C1 segment of cervical spinal cord (tissue), 14 donors: Measurements from ENCODE around the gene SLC25A41.

Experiments used
- DNase-seq, 14 donors: peaks; one replicate each; lab custom pipeline; 2025; lab: John Stamatoyannopoulos, UW

The SLC25A41 gene

DNA sequence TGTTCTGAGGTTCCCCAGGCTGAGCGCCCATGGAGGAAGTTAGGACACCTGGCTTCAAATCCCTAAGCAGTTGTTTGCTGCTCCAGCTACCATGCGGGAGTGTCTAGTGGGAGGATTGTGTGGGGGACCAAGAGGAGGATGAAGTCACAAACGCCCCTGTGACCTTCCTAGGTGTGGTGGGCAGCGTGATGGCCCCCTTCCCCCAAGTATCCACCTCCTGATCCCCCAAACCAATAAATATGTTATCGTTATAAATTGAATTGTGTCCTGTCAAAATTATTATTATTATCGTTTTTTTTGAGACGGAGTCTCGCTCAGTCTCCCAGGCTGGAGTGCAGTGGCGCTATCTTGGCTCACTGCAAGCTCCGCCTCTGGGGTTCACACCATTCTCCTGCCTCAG is at the start of gene SLC25A41:
Gene SLC25A41, minus strand, starts transcription at position 101 of the 400 bp plus-strand sequence. Its CDS starts 70 bp downstream, at position 31.
- no peak for DNase-seq

DNA sequence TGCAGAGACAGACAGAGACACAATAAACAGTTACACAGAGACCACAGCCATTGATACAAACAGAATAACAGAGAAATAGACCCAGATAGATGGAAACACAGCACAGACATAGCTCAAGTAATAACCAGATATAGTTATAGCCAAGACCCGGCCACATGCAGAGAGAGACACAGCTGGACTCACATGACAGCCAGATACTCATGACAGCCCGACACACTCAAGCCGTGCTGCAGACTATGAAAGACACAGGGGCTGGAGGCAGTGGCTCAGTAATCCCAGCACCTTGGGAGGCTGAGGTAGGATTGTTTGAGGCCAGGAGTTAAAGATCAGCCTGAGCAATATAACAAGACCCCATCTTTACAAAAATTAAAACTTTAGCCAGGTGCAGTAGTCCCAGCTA is 49.7 kb upstream of the SLC25A41 start:
- DNase-seq, result no peak

DNA sequence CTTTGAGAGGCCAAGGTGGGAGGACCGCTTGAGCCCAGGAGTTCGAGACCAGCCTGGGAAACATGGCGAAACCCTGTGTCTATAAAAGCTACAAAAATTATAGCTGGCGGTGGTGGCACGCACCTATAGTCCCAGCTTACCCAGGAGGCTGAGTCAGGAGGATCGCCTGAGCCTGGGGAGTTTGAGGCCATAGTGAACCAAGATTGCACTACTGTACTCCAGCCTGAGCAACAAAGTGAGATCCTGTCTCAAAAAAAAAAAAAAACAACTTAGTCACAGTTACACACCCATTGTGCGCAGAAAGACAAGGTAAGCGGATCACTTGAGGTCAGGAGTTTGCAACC is 48.8 kb upstream of the SLC25A41 start:
- no peak for DNase-seq

DNA sequence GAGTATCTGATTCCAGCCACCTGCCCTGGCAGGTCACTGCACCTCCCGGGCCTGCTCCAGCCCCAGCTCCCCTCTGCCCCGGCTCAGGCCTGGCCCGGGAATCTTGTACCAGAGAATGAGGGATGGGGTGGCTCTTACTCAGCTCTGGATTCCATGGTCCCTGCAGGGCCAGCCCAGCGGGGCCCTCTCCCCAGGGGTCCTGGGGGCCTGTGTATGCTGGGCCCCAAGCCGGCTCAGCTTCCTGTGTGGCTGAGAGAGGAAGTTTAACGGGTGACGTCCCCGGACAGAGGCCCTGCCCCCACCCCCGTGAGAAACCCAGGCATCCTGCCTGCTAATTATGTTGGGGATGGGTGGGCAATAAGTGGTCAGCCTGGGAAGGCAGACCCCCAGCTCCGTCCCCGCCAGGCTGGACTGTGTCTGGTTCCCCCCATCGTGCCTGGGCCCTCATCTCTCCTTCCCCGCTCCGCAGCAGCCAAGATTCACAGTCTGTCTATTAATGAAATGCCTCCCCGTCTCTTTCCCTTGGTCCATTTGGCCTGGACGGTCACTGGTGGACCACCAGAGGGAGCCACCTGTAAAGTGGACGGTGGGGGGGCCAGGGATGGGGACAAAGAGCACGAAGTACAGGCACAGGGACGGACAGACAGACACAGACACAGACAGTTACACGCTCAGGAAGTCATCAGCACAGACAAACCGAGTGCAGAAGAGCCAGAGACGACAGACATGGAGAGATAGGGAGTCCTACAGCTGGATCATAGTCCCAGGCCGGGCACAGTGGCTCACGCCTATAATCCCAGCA is 48.2 kb upstream of the SLC25A41 start, which contains the start of gene DENND1C:
Gene DENND1C, minus strand, starts transcription at position 247 of the 802 bp plus-strand sequence. Its CDS starts 92 bp downstream, at position 155.
- peak in 11 of 14 donors; percentile 23 to 56 (median 49) for DNase-seq

DNA sequence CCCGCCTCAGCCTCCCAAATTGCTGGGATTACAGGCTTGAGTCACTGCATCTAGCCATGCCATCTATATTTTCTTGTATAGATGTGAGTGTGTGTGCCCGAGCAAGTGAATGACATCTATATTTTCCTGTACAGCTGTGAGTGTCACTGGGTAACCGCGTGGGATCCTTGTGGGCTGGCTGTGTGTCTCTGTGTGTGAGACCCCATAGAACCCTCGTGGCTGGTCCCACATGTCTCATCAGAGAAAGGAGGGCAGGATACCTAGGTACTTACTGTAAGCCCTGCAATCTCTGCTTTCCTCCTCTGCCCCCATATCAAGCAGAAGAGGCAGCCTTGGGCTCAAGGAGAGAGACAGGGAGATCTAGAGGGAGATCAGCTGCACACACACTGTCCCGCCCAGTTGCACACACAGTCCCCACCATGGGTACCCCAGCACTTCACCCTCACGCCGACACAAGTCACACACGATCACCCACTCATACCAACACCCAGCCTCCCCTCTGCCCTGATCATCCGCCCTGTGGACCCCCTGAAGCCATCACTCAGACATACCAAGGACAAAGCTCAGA is 47.4 kb upstream of the SLC25A41 start:
- DNase-seq, result no peak

DNA sequence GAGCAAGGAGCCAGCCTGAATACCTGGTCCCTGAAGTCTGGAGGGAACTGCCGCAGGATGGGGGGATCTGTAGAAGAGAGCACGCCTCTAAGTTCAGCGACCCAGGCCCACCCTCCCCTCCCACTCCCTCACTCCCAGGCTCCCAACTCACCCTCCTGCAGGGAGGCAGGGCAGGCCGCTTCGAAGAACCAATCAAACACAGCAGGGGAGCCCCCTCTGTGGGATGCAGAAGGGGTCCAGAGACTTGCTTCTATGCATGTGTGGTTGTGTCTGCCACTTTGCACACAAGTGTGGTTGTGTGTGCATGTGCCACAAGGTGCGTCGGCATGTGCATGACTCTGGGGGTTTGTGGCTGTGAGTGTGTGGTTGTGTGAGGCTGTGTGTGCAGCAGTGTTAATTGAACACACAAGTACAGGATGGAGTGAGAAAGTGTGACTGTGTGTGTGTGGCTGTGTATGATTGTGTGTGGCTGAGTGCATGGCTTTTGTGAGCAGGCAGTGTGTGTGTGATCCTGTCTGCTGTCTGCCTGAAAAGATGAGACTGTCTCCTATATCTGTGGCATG is 46.4 kb upstream of the SLC25A41 start:
- no peak for DNase-seq

DNA sequence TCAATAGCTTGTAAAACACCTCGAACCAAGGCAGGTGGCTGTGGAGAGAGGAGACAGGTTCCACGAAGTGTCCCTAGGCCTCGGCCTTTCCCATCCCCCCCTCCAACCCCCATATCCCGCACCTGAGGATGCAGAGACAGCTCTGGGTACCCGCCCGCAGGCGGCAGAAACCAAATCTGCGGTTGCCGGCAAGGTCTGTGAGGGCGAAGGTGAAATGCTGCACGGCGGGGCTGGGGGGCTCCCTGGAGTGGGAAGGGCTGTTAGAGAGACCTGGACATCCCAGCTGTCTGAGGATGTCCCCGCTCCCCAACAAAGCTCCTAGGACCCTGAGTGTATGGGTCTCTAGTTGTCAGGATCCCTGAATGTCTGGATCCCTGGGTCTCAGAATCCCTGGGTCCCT is 45.3 kb upstream of the SLC25A41 start:
- no peak for DNase-seq

DNA sequence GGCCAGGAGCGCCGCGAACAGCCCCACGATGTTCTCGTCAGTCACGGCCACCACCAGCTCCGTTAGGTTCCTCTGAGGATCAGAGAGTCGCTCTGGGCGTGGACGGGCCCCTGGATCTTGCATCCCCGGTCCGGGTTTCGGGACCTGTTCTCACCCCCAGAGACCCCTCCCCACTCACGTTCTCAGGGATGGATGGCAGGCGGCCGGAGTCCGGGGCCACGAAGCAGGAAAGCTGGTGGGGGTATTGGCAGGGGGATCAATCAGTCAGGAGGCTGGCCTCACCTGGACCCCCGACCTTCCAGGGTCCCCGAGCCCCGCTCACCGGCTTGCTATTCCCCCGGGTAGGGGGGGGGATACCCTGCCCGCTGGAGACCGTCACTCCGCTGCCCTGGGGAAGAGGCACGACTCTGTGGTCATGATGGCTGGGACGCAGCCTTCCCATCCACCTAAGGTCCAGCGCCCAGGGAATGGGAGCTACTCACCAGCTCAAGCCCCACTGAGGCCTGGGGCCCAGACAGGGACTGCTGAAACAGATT is 43.4 kb upstream of the SLC25A41 start:
- DNase-seq, result no peak

DNA sequence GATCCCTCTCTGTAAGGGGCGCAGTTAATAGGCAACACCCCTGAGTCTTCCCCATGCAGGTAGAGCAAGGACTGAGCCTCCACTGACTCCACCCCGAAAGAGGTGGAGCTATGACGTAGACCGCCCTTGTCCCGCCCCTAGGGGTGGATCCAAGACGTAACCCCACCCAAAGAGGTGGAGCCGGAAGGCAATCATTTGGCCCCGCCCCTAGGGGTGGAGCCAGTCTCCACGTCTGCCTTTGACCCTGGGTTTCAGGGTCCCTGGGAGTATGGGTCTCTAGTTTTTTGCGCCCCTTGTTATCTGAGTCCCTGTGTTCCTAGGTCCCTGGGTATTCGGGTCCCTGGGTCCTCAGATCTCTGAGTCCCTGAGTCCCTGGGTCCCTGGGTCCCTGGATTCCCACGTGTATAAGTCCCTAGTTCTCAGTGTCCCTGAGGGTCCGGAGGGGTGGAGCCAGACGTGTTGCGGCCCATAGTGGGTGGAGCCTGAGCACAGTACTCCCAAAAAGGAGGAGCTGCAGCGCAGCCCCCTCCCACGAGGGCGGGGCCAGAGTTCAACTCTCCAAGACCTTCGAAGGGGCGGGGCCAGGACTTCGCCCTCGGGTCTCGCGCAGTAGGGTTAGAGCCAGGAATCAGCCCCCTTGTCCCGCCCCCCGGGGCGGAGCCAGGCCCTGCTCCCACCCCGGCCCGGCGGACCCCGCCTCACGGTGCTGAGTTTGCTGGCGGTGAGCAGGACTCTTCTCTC is 42.8 kb upstream of the SLC25A41 start:
- DNase-seq, result peak in 8 of 14 donors; percentile 11 to 45 (median 22)

DNA sequence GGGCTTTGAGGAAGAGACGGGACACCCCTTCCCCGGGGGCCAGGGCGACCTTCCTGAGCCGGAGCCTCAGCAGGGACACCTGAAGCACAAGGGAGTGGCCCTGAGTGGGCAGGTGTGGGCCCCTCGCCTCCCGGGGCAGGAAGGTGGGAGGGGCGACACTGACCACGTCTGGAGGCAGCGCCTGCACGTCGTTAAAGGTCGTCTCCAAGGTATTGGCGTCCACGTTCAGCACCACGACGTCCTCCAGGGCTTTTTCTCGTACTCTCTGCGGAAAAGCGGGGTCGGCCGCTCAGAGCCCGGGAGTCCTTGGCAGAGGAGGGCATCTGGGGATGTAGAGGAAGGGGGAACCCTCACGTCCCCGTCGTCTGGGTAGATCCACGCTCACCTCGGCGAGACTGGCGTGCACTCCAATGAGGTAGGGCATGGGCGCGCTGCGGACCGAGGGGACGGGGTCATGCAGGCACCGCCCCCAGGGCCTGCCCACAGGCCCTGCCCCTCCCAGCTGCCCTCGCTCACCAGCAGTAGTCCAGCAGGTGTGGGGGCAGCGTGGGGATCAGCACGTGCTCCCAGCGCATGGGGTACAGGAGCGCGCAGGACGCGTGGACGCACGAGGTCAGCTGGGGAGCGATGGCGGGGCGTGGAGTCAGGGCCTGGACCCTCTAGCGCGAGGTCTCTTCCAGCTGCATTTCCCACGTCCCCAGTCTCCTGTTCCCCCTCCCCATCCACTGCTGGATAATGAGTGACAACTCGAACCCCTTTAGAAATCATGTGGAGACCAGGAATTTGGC is 42.0 kb upstream of the SLC25A41 start:
- no peak for DNase-seq

DNA sequence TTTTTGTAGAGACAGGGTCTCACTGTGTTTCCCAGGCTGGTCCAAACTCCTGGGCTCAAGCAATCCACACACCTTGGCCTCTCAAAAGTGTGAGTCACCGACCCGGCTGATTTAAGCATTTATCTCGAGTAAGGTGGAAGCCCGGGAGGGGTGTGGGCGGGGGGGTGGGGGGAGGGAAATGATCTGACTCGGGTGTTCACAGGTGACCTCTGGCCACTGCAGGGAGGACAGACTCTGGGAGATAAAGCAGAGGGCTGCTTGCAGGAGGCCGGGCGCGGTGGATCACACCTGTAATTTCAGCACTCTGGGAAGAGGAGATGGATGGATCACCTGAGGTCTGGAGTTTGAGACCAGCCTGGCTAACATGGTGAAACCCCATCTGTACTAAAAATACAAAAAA is 40.1 kb upstream of the SLC25A41 start:
- no peak for DNase-seq

DNA sequence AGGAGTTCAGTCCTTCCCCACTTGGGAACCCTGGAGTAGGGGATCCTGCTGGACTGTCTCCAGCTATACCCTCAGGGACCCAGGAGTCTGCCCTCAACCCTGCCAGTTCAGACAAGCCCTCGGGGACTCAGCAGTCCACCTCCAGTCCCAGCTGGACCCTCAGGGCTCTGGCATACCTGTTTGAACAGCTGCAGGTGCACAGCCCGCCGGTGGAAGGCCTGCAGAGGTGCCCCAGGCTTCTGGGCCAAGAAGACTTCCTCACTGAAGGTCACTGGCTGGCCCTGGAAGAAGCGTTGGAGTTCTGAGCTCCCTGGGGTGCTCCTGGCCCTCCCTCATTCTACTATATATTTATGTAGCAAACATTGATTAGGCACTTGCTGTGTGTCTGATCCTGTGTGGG is 39.1 kb upstream of the SLC25A41 start:
- DNase-seq, result no peak

DNA sequence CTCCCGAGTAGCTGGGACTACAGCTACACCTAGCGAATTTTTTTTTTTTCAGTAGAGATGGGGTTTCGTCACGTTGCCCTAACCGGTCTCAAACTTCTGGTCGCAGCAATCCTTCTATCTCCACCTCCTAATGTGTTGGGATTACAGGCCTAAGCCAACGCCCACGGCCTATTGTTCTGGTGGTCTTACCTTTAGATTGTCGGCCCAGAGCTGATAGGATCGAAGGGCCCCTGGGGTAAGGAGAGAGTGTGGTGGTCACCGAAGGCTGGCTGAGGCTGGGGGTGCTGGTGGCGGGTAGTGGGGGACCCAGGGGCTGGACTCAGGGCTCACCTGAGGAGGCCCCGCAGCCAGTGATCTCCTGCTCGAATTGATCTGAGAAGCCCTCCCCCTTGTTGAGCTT is 37.5 kb upstream of the SLC25A41 start:
- no peak for DNase-seq

DNA sequence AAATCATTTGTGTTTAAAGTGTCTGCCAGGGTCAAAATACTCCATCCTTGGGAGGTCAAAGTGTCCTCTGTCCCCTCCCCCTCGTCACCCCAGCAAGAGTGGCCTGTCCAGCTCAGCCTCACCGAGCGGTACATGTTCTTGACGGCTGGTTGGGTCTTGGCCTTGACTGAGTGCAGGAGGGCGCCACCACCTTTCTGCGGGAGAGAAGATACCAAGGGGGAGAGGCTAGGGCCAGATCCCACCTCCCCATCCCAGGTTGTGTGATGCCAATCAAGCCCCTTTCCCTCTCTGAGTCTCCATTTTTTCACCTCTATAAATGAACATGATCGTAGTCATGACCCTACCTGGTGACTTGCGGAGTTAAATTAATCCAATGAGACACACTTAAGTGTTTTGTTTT is 36.6 kb upstream of the SLC25A41 start:
- no peak for DNase-seq

DNA sequence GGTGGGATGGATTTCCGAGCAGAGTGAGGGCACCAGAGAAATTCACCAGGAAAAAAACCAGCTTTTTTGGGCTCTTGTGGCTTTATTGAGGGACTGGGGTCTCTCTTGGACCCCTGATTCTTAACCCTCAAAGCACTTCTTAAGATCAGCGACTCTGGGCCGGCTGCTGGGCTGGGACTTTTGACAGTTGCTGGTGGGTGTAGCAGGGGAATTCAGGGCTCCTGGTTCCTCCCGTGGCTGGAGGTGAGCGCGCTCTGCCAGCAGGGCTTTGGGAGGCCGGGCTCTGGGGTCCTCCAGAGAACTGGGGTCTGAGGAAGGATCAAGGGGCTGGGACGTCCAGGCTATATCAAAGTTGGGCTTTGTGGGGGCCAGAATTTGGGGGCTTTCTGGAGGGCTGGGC is 33.8 kb upstream of the SLC25A41 start:
- no peak for DNase-seq

DNA sequence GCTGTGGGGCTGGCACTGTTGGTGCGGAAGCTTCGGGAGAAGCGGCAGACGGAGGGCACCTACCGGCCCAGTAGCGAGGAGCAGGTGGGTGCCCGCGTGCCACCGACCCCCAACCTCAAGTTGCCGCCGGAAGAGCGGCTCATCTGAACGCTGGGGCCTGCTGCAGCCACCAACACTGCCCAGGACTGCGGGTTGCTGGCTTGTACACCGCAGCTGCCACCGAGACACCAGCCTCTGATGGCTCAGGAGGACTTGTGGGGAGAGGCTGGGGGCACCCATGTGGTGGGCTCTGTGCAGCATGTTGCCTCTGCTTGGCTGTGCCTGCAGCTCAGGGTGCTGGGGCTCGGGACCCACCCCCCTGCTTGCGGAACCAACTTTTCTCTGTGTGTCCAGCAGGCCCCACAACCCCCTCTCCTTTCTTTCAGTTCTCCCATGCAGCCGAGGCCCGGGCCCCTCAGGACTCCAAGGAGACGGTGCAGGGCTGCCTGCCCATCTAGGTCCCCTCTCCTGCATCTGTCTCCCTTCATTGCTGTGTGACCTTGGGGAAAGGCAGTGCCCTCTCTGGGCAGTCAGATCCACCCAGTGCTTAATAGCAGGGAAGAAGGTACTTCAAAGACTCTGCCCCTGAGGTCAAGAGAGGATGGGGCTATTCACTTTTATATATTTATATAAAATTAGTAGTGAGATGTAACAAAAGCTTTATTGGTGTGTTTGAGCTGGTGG is 33.1 kb upstream of the SLC25A41 start:
- DNase-seq, result no peak

DNA sequence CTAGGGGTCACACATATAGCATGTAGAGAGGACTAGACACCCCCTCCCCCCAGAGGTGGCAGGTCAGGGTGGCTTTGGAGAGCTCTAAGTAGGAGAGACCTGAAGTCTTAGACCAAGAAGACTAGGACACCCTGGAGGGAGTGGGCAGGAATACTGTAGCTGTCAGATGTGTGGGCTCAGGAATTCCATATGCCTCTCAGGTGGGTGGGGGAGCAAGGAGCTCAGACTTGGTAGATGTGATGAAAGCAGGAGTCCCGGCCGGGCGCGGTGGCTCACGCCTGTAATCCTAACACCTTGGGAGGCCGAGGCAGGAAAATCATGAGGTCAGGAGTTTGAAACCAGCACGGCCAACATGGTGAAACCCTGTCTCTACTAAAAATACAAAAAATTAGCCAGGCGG is 32.1 kb upstream of the SLC25A41 start:
- DNase-seq, result no peak

DNA sequence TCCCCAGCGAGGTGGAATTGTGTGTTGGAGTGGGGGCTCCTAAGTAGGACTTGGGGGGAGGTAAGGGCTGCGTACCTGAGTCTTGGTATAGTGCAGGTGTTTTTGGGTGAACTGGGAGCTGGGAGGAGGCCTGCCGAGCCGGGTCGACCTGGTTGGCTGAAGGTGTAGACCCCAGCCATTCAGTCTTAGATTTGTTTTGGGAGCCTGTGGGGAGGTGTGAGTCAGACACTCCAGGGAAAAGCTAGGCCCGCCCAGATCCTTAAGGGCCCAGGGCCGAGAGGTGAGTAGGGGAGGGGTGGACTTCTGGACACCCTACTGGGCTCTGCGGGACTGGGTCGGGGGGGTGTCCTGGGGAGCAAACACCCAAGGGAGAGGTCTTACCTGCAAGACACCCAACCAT is 31.4 kb upstream of the SLC25A41 start:
- no peak for DNase-seq

DNA sequence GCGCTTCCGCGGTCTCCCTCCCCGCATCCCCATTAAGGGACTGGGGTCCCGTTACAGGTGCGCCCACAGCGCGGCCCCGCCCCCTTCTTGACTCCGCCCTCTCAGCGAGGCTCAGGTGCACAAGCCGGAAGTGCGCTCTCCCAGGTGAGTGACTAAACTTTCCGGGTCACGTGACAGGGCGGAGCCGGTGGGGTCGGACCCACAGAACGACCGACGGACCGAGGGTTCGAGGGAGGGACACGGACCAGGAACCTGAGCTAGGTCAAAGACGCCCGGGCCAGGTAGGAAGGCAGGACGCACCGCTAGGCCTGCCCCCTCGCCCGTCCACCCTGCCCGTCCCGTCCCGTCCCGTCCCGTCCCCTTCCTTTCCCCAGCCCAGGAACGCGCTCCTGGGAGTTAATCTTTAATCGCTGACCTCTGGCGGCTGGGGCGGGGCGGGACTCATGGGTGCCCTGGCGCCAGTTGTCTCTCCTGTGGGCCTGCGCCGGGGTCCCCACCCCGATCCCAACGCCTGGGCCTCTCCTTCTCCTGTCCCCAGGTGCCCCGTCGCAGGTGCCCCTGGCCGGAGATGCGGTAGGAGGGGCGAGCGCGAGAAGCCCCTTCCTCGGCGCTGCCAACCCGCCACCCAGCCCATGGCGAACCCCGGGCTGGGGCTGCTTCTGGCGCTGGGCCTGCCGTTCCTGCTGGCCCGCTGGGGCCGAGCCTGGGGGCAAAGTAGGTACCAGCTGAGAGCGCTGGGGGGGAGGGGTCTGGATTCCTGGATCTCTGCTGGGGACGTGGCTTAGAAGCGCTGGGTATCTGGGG is 30.7 kb upstream of the SLC25A41 start, which contains the start of gene CRB3:
Gene CRB3, plus strand, starts transcription at position 202 of the 804 bp plus-strand sequence. Its CDS starts 431 bp downstream, at position 633.
- no peak for DNase-seq
